Measurements from ENCODE around the gene POLD3. TPM values are rescaled to one million over a fixed set of nuclear protein-coding genes. Genes with fewer than 3 reads are reported as not detected.

POLD3 gene
- total and polyA plus RNA-seq, 11 donors: 2.8 to 14.7 (median 6.5) TPM

- ATAC-seq: no peak
- Histone ChIP-seq H3K4me3 (no peak overlapping the region), H3K27me3 (no peaks in the 10 kb centered on the region), H3K27ac (peak overlapping the region in 1 of 12 donors; percentile 84), H3K36me3 (peaks cover 0 to 44% (median 23%) of the 10 kb centered on the region in 9 donors), H3K9me3 (no peaks in the 10 kb centered on the region), H3K4me1 (peaks cover 0 to 6% (median 0%) of the 10 kb centered on the region in 12 donors)
- no peak for DNase-seq
- WGBS, 4 donors: 85 to 89% (median 86%) methylated on average over 4 of the region's 4 CpGs
- intact Hi-C loops (cut with DNase I): loop anchor here in 1 of 10 donors (5.0 kb wide), 1 partner anchor 83 kb away; no protein-coding TSS in a partner anchor
- no peak for TF ChIP-seq POLR2A (IDR thresholded peaks at IDR 0.05)
- TF ChIP-seq, protein P1, sequence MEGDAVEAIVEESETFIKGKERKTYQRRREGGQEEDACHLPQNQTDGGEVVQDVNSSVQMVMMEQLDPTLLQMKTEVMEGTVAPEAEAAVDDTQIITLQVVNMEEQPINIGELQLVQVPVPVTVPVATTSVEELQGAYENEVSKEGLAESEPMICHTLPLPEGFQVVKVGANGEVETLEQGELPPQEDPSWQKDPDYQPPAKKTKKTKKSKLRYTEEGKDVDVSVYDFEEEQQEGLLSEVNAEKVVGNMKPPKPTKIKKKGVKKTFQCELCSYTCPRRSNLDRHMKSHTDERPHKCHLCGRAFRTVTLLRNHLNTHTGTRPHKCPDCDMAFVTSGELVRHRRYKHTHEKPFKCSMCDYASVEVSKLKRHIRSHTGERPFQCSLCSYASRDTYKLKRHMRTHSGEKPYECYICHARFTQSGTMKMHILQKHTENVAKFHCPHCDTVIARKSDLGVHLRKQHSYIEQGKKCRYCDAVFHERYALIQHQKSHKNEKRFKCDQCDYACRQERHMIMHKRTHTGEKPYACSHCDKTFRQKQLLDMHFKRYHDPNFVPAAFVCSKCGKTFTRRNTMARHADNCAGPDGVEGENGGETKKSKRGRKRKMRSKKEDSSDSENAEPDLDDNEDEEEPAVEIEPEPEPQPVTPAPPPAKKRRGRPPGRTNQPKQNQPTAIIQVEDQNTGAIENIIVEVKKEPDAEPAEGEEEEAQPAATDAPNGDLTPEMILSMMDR (IDR thresholded peaks at IDR 0.05): no peak
Measured at GRCh38 chr11:74644081-74644480, 51.7 kb downstream of the POLD3 start.

DNA sequence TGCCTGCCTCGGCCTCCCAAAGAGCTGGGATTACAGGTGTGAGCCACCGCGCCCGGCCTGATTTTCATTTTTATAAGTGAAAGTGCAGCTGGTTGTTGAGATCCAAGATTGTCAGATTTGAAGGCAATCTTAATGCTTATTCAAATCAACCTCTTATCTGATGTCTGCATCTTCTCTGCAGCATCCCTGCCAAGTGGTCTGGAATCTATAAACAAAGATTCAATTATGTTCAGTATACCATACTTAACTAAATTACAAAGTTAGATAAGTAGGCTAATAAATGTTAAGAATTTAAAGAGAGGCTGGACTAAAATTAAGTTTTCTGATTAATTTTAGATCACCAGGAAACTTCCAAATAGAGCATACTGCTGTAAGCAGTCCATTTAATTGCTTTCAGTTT is 53.8 kb downstream of the POLD3 start:
- Histone ChIP-seq H3K9me3 (no peaks in the 10 kb centered on the region), H3K27me3 (no peaks in the 10 kb centered on the region), H3K4me1 (no peaks in the 10 kb centered on the region), H3K27ac (peak overlapping the region in 1 of 12 donors; percentile 84), H3K4me3 (no peak overlapping the region), H3K36me3 (peaks cover 0 to 28% (median 9%) of the 10 kb centered on the region in 9 donors)
- intact Hi-C loops (cut with DNase I): loop anchor here in 1 of 10 donors (5.0 kb wide), 1 partner anchor 86 kb away; the partner anchor contains the start of gene CHRDL2
- TF ChIP-seq, protein P1 (IDR thresholded peaks at IDR 0.05): no peak
- TF ChIP-seq POLR2A (IDR thresholded peaks at IDR 0.05): no peak
- no peak for DNase-seq
- 93 to 100% (median 94%) methylated on average over 4 of the region's 4 CpGs for WGBS, 4 donors
- ATAC-seq: no peak

DNA sequence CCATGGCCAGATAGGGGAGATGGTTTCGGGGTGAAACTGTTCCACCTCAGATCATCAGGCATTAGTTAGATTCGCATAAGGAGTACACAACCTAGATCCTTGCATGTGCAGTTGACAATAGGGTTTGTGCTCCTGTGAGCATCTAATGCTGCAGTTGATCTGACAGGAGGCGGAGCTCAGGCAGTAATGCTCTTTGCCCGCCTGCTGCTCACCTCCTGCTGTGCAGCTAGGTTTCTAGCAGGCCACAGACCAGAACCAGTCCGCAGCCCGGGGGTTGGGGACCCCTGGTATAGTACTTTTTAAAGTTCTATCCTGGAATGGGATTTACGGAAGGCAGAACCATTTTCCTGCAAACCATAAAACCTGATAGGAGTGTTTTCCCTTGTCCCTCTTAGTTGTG is 54.6 kb downstream of the POLD3 start:
- TF ChIP-seq, protein P1 (IDR thresholded peaks at IDR 0.05): no peak
- TF ChIP-seq POLR2A (IDR thresholded peaks at IDR 0.05): no peak
- DNase-seq: no peak
- WGBS, 4 donors: 89 to 92% (median 91%) methylated on average over 7 of the region's 7 CpGs

DNA sequence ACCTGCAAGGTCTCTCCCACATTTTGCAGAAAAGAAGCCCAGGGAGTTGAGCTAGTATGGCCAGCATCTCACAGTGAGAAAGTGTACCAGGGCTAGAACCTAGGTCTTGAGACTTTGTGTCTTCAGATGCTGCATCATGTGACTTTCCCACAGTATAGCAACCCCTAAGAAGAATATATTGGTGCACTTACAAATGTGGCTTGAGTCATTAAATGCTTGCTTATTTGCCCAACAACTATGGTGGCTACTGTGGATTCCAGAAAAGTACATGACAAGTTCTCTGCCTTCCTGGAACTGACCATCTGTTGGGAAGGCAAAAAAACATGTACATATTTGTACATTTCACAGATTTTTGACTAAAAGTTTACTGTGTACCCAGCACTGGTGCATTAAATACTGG is 55.0 kb downstream of the POLD3 start:
- H3K36me3 ChIP-seq: peaks cover 0 to 18% (median 0%) of the 10 kb centered on the region in 9 donors
- H3K4me1 ChIP-seq: no peaks in the 10 kb centered on the region
- no peaks in the 10 kb centered on the region for H3K27me3 ChIP-seq
- TF ChIP-seq POLR2A (IDR thresholded peaks at IDR 0.05): no peak
- TF ChIP-seq, protein P1 (IDR thresholded peaks at IDR 0.05): no peak
- ATAC-seq: no peak
- H3K27ac ChIP-seq: peak overlapping the region in 1 of 12 donors; percentile 84
- no peaks in the 10 kb centered on the region for H3K9me3 ChIP-seq
- no peak for DNase-seq
- no peak overlapping the region for H3K4me3 ChIP-seq
- intact Hi-C loops (cut with DNase I): loop anchor here in 1 of 10 donors (5.0 kb wide), 1 partner anchor 85 kb away; the partner anchor contains the start of gene CHRDL2

More for the DNA sequence above, 54.6 kb downstream of the POLD3 start:
- intact Hi-C loops (cut with DNase I): loop anchor here in 1 of 10 donors (5.0 kb wide), 1 partner anchor 85 kb away; the partner anchor contains the start of gene CHRDL2
- Histone ChIP-seq H3K27ac (peak overlapping the region in 1 of 12 donors; percentile 84), H3K27me3 (no peaks in the 10 kb centered on the region), H3K4me3 (no peak overlapping the region), H3K4me1 (no peaks in the 10 kb centered on the region), H3K9me3 (no peaks in the 10 kb centered on the region), H3K36me3 (peaks cover 0 to 20% (median 2%) of the 10 kb centered on the region in 9 donors)
- no peak for ATAC-seq

Data from heart left ventricle (tissue), 16 donors.